ENCODE measurements around the gene HTT.

GRCh38 chr4:3079694-3080123 is 5.2 kb downstream of the HTT start:
- TF ChIP-seq, protein P1, sequence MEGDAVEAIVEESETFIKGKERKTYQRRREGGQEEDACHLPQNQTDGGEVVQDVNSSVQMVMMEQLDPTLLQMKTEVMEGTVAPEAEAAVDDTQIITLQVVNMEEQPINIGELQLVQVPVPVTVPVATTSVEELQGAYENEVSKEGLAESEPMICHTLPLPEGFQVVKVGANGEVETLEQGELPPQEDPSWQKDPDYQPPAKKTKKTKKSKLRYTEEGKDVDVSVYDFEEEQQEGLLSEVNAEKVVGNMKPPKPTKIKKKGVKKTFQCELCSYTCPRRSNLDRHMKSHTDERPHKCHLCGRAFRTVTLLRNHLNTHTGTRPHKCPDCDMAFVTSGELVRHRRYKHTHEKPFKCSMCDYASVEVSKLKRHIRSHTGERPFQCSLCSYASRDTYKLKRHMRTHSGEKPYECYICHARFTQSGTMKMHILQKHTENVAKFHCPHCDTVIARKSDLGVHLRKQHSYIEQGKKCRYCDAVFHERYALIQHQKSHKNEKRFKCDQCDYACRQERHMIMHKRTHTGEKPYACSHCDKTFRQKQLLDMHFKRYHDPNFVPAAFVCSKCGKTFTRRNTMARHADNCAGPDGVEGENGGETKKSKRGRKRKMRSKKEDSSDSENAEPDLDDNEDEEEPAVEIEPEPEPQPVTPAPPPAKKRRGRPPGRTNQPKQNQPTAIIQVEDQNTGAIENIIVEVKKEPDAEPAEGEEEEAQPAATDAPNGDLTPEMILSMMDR (IDR thresholded peaks at IDR 0.05; ENCODE audit: insufficient read depth, low read depth, low read length), result no peak
- no peak for TF ChIP-seq EZH2 (IDR thresholded peaks at IDR 0.05; ENCODE audit: insufficient read depth, low read length)

All from astrocyte (in vitro differentiated cells and primary cell).